ENCODE results near the gene OR10A2. TPM values are rescaled to one million over a fixed set of nuclear protein-coding genes. Genes with fewer than 3 reads are reported as not detected.
"Not testable (repeated sequence)": the region's sequence is repeated elsewhere in the genome, so short reads cannot be mapped to it uniquely, and the experiment has no call there.

Gene OR10A2
- total RNA-seq = not detected

GRCh38 chr11:6862961-6863360 is at the start of gene OR10A2:
TSS of gene OR10A2 (plus strand) at chr11:6863057. CDS start at chr11:6869755, 6,698 bp downstream.
- DNase-seq (ENCODE audit: low spot score) (no peak), ATAC-seq (no peak)
- intact Hi-C loops (cut with DNase I) = no loop called here

DNA sequence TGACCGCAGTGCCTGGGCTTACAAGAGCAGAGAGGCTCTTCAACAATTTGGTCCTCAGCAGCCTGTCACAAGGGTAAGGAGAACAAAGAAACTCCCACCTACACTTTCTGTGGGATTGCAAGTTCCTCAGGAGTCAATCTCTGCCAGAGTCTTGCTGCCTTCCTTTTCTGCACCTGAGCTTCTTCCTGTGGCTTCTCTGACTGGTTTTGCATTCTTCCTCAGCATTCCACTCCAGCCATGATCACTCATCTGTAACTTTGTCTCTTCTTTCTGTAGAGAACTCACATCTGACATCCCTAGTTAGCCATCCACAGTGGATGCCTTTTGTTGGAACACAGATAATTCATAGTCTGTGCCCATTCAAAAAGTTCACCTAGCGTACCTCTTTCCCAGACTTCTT is 49.2 kb upstream of the OR10A2 start:
- ATAC-seq (no peak), DNase-seq (ENCODE audit: low spot score) (no peak)
- intact Hi-C loops (cut with DNase I) = no loop called here

DNA sequence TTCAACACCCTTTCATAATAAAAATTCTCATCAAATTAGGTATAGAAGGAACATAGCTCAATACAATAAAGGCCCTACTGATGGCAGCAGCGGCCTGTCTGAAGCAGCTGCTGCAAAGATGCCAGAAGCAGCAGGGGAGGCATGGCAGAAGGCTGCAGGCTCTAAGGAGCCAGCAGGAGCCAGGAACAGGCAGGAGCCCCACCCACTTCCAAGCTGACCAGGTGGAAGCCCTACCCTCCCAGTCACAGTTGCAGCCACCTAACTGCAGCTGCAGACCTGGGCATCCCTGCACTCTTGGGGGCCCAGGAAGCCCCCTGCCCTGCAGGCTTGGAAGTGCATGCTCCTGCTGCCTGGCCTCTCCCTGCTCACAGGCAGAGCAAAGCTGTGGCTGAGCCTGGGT is 45.2 kb upstream of the OR10A2 start:
- intact Hi-C loops (cut with DNase I) = no loop called here
- DNase-seq (ENCODE audit: low spot score) (no peak), ATAC-seq (no peak)

DNA sequence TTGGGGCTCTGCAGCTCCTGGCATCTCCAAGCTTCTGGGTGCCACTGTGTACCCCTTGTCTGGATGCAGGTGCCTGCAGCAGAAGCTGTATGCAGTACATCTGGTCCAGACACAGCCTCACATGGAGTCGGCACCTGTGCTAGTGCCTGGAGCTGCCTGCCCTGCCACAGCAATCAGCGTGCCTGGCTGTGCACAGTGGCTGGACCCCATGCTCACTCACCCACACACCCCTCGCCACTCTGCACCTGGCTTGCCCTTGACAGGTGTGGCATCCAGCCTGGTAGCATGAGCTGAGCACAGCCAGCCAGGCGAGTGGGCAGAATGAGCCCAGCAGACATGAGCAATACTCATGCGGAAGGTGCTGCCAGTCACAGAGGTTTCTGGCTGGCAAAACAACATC is 43.9 kb upstream of the OR10A2 start:
- intact Hi-C loops (cut with DNase I) = no loop called here
- DNase-seq (ENCODE audit: low spot score) = no peak
- no peak for ATAC-seq

- no peak for ATAC-seq
- intact Hi-C loops (cut with DNase I) = no loop called here
- DNase-seq (ENCODE audit: low spot score) = no peak
These were observed 38.6 kb upstream of the OR10A2 start for GRCh38 chr11:6824136-6824823.

GRCh38 chr11:6825231-6825744 is 37.6 kb upstream of the OR10A2 start:
- no peak for ATAC-seq
- DNase-seq (ENCODE audit: low spot score) = no peak
- intact Hi-C loops (cut with DNase I) = no loop called here

DNA sequence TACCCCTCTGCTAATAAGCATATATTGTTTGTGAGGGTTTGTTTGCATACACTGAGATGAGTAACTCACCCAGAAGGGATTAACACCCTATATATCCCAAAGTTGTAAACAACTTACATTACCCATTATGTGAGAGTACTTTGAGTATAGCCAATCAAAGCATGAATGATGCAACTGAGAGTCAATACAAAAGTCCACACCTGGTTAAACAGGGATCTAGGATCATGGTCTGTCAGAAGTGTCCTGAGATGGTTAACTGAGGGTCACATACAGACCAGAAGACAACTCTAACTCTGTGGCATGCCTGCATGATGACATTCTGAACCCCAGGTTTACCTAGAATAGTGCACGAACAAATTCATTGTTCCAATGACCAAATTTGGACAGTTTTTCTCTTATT is 34.8 kb upstream of the OR10A2 start:
- intact Hi-C loops (cut with DNase I) = no loop called here
- DNase-seq (ENCODE audit: low spot score) = no peak
- ATAC-seq = no peak

DNA sequence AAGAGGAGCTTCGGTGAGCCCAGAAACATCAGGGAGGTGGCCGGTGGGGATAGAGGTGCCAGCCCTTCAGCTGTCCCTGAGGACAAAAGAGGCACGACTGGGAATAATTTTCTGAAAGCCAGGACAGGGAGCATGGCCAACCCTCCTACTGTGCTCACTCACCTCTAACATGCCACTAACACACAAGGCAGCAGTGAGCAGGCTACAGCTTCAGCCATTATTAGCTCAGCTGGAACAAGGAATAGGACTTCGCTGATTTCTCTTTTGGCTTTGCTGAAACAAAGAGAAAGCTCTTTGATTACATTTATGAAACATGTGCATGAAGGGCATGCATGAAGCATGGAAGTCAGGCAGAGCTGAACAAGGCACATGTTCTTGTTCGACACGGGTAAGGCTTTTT is 29.5 kb upstream of the OR10A2 start:
- no peak for DNase-seq (ENCODE audit: low spot score)
- intact Hi-C loops (cut with DNase I) = no loop called here
- ATAC-seq = no peak

DNA sequence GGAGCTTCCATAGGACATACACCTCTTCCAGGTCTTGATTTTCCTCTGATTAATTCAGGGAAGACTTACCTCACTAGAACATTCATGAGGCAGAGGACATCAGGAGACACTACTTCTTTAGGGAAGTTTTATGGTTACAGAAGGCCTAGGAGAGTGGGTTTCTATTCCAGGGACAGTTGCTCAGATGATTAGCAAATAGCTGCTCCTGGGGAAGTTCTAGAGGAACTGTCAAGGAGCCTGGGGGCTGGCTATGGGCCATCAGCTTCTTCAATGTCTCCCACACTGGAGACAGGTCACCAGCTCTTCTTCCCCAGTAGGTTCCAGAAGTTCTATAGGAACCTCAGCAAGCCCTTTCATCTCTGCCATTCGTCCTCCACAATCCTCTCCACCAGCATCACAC is 28.8 kb upstream of the OR10A2 start:
- intact Hi-C loops (cut with DNase I) = no loop called here
- DNase-seq (ENCODE audit: low spot score) (no peak), ATAC-seq (no peak)

DNA sequence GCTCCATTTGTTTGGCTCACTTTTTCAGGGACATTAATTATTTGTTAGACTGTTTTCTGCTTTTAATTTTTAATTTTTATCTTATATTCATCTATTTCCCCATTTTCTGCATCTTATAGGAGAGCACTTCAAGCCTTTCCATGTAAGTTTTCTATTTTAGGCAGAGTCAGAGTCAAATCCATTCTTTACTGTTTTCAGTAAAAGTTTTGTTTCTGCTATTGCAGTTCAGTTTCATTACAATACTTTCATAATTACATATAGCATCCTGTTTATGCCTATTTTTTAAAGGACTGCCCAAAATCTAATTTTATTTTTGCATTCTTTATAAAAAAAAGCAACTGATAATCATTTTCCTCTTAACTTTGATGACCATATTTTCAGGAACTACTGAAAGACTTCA is 21.2 kb upstream of the OR10A2 start:
- no peak for ATAC-seq
- intact Hi-C loops (cut with DNase I) = no loop called here
- DNase-seq (ENCODE audit: low spot score) = no peak

DNA sequence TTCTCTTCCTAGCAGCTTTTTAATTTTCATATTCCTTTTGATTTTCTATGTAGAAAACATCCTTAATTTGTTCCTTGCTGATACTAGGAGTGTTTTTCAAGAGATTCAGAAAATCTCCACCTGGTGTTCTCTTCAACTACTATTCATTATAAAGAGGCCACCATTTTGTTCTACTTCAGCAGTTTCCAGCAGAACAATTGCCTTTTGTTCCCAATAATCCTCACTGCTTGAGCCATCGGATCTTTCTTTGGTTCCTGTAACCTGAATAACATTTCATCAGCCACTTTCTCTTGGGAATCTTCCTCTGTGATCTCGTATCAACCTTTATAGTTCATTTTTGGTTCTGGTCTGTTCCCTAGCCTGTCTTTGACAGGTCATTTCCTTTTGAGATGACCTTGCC is 19.2 kb upstream of the OR10A2 start:
- no peak for ATAC-seq
- intact Hi-C loops (cut with DNase I) = no loop called here
- DNase-seq (ENCODE audit: low spot score) = no peak

DNA sequence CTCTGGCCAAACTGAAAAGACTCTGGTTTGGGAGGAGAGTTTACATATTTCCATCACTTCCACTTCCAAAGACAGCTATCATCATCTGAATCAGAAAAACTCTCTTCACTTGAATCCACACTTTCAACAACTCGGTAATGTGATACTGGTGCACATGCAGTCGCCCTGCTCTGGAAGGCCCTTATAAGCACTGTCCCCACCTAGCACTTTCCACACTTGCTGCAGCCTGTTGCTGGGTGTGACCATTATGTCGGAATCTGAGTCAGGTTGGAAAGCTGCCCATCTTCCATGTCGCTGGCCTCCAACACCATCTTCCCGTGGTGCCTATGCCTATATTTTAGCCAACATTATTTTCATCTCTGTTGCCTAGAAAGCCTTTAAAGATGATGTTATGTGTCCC is 18.5 kb upstream of the OR10A2 start:
- intact Hi-C loops (cut with DNase I) = no loop called here
- ATAC-seq (no peak), DNase-seq (ENCODE audit: low spot score) (no peak)

- intact Hi-C loops (cut with DNase I) = no loop called here
- ATAC-seq (no peak), DNase-seq (ENCODE audit: low spot score) (no peak)
These were observed 17.5 kb upstream of the OR10A2 start, which contains the start of gene OR10A5 for GRCh38 chr11:6845383-6845782. TSS of gene OR10A5 (plus strand) at chr11:6845683. CDS start at chr11:6845683, 0 bp downstream.

- DNase-seq (ENCODE audit: low spot score) = no peak
- intact Hi-C loops (cut with DNase I) = no loop called here
- ATAC-seq = no peak
These were observed 12.3 kb upstream of the OR10A2 start for GRCh38 chr11:6850526-6850925.

GRCh38 chr11:6854801-6855200 is 8.1 kb upstream of the OR10A2 start:
- intact Hi-C loops (cut with DNase I); ATAC-seq; DNase-seq (ENCODE audit: low spot score): not testable (repeated sequence)

GRCh38 chr11:6855971-6856541 is 6.8 kb upstream of the OR10A2 start:
- DNase-seq (ENCODE audit: low spot score) (no peak), ATAC-seq (no peak)
- intact Hi-C loops (cut with DNase I) = no loop called here

DNA sequence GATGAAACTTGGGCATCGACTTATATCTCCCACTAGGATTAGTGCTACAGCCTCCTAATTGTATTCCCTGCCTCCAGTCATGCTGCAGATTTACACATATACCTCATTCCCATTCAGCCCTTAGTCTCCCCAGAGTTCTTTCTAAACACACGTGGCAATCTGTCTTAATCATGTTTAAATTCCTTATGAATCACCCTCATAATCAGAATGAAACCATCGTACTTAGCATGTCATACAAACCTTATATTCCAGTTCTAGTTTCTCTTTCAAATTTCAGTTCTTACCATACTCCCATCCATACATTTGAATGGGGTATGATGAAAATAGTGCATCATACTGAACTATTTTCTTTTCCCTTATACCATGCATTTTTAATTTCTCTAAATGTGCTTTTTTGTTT is 6.0 kb upstream of the OR10A2 start:
- ATAC-seq = no peak
- no peak for DNase-seq (ENCODE audit: low spot score)
- intact Hi-C loops (cut with DNase I) = no loop called here

DNA sequence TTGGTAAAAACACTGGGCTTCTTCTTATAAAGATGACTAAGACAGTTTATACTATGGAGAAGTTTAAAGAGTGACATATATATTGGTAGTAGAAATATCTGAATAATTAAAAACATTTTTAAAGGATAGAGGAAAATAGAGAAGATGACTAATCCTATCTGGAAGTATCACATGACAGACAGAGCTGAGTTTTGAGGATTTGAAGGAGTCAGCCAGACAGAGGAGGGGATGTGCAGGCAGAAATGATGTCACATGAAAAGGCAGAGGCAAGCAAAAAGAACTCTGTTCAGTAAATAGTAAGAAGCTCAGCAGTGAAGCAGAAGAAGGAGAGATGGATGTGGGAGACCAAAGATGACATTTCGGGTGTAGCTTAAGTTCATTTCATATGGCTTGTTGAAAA is 1.6 kb downstream of the OR10A2 start:
- no peak for ATAC-seq
- intact Hi-C loops (cut with DNase I) = no loop called here
- DNase-seq (ENCODE audit: low spot score) = no peak

- DNase-seq (ENCODE audit: low spot score) = no peak
- intact Hi-C loops (cut with DNase I) = no loop called here
- no peak for ATAC-seq
These were observed 8.4 kb downstream of the OR10A2 start for GRCh38 chr11:6871278-6871677.

DNA sequence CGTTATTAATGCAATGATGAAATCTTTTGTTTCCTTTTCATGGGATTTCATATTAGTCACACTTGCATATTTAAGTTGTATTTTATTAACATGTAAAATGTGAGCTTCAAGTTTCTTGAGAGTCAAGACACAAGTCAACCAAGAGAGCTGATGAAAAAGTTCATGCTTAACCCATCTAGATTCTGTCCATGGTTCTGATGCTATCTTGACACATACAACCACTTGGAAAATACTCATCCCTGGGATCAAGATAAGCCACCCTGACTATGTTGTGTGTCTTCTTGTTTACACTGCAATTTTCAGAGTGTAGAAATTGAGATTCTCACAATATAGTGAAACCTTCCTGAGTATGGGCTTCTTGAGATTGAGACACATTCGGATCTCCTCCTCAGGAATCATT is 12.9 kb downstream of the OR10A2 start:
- intact Hi-C loops (cut with DNase I) = no loop called here
- no peak for DNase-seq (ENCODE audit: low spot score)
- ATAC-seq = no peak

DNA sequence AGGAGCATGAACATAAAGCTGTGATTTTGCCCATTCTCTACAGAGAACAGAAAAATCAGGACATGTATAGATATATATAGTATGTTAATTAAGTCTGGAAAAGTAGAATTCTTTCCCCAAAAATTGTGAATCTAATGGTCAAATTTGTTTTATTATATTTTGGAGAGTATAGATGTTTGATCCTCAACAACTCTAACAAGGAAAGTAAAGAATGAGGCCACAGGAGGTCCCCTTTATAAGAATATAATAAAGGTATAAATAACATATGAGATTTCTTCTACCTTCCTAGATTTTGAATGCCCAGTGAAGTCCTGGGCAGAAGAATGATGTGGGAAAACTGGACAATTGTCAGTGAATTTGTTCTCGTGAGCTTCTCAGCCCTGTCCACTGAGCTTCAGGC is 13.5 kb downstream of the OR10A2 start, which contains the start of gene OR10A4:
Gene OR10A4, plus strand, starts transcription at position 301 of the 400 bp plus-strand sequence. Its CDS starts 23 bp downstream, at position 324.
- ATAC-seq = no peak
- intact Hi-C loops (cut with DNase I) = no loop called here

More for the DNA sequence above, 13.5 kb downstream of the OR10A2 start, which contains the start of gene OR10A4:
- no peak for DNase-seq (ENCODE audit: low spot score)
